DND-41 (cell line): ENCODE data around the gene NKAIN2.

Experiments
- EZH2 ChIP-seq: IDR thresholded peaks from 3 replicates; pipeline ENCODE4 v1.6.1; 2012; ENCODE audit warnings: borderline replicate concordance, low read depth, mild to moderate bottlenecking, moderate library complexity, low read length, inconsistent platforms; ENCODE audit not compliant: severe bottlenecking
- TF ChIP-seq, protein P1 (sequence below): IDR thresholded peaks from 2 replicates; pipeline ENCODE4 v1.5.1; 2012; ENCODE audit warnings: borderline replicate concordance, low read length, moderate library complexity, mild to moderate bottlenecking; ENCODE audit not compliant: poor library complexity, severe bottlenecking; ENCODE audit errors: extremely low read depth

DNA sequence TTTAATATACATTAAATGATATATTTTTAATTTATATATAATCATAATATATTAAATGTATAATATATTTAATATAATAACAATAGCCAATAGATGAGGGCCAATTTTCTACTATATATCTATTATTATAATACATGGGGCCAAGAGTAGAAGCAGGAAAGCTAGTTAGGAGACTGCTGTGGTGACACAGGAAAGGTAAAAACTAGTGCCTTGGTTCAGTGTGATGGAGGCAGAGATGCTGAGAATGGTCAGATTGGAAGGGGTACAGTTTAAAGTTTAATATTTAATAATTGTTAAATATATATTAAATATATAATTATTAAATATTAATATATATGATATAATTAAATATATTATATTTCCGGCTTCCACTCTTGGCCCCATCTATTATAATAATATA lies 1055.7 kb downstream of the NKAIN2 start:
- no peak for TF ChIP-seq EZH2
- TF ChIP-seq, protein P1, sequence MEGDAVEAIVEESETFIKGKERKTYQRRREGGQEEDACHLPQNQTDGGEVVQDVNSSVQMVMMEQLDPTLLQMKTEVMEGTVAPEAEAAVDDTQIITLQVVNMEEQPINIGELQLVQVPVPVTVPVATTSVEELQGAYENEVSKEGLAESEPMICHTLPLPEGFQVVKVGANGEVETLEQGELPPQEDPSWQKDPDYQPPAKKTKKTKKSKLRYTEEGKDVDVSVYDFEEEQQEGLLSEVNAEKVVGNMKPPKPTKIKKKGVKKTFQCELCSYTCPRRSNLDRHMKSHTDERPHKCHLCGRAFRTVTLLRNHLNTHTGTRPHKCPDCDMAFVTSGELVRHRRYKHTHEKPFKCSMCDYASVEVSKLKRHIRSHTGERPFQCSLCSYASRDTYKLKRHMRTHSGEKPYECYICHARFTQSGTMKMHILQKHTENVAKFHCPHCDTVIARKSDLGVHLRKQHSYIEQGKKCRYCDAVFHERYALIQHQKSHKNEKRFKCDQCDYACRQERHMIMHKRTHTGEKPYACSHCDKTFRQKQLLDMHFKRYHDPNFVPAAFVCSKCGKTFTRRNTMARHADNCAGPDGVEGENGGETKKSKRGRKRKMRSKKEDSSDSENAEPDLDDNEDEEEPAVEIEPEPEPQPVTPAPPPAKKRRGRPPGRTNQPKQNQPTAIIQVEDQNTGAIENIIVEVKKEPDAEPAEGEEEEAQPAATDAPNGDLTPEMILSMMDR: no peak
